T-cell (primary cell): ENCODE measurements around the gene IQGAP2. TPM values are rescaled to one million over a fixed set of nuclear protein-coding genes. Genes with fewer than 3 reads are reported as not detected.
A peak's percentile ranks its signal among the peaks of the same experiment; 100 is the strongest.

ENCODE experiments used
- ATAC-seq, 4 experiments: fragments of 200-7000 bp in 3 of 4; fragments of 150-1000 bp in 1 of 4; cut with Tn5 transposase; replicated peaks in 1 of 4; 1 replicate in 3 of 4; 2 replicates in 1 of 4; pipeline ENCODE4 v1.10.0; 2021; ENCODE audit warnings: moderate library complexity in 3 of 4, mild to moderate bottlenecking in 2 of 4, moderate number of reproducible peaks in 1 of 4
- CTCF ChIA-PET, 2 donors: fragments of 300-600 bp; sonication (Branson Sonifier 250); formaldehyde crosslinking; loops; one replicate each; lab custom pipeline; 2022; ENCODE audit warnings: antibody characterized with exemption in 2 of 2; lab: Charles Lee
- POLR2A ChIA-PET, 2 donors: fragments of 300-600 bp; sonication (Branson Sonifier 250); formaldehyde crosslinking; loops; one replicate each; lab custom pipeline; 2022; ENCODE audit warnings: antibody characterized with exemption in 2 of 2; lab: Charles Lee
- DNase-seq, 35 experiments: peaks; one replicate each; pipeline versions ENCODE4 v3.0.0 to v3.0.0-alpha.2; 2013 to 2023
- H3K27ac ChIP-seq: one replicate; pipeline ENCODE4 v1.5.1; 2013; ENCODE audit warnings: low read length
- H3K27me3 ChIP-seq, 2 experiments: replicated peaks in 1 of 2; 1 replicate in 1 of 2; 2 replicates in 1 of 2; pipeline versions ENCODE4 v1.6.1 to v1.7.0; 2013; ENCODE audit warnings: low read length in 1 of 2, mixed read lengths in 1 of 2; ENCODE audit not compliant: control insufficient read depth in 2 of 2, insufficient read depth in 2 of 2; ENCODE audit errors: extremely low read depth in 1 of 2
- H3K36me3 ChIP-seq, 2 donors: 1 replicate in 1 of 2; 2 replicates in 1 of 2; pipeline versions ENCODE4 v1.6.1 to v1.7.0; 2013; ENCODE audit warnings: low read length in 1 of 2; ENCODE audit not compliant: control insufficient read depth in 2 of 2, insufficient read depth in 1 of 2; ENCODE audit errors: extremely low read depth in 1 of 2
- H3K4me1 ChIP-seq, 2 experiments: 1 replicate in 1 of 2; 2 replicates in 1 of 2; pipeline versions ENCODE4 v1.6.1 to v1.7.0; 2013; ENCODE audit warnings: low read length in 2 of 2, mixed read lengths in 1 of 2; ENCODE audit not compliant: insufficient read depth in 2 of 2, control insufficient read depth in 1 of 2; ENCODE audit errors: extremely low read depth in 1 of 2
- H3K4me3 ChIP-seq, 2 donors: 1 replicate in 1 of 2; 2 replicates in 1 of 2; pipeline versions ENCODE4 v1.5.1 to v1.7.0; 2013; ENCODE audit warnings: mild to moderate bottlenecking in 2 of 2, low read length in 1 of 2, moderate library complexity in 1 of 2; ENCODE audit not compliant: control insufficient read depth in 1 of 2; ENCODE audit errors: extremely low read depth in 1 of 2
- H3K9me3 ChIP-seq: 2 replicates; pipeline ENCODE4 v1.7.0; 2013
- H3K27ac Mint-ChIP-seq, 2 donors: one replicate each; pipeline ENCODE4 v1.8.0; 2020 to 2021; ENCODE audit warnings: mild to moderate bottlenecking in 2 of 2, mixed read lengths in 2 of 2
- H3K27me3 Mint-ChIP-seq, 2 donors: one replicate each; pipeline ENCODE4 v1.8.0; 2021 to 2022; ENCODE audit warnings: mixed read lengths in 2 of 2
- H3K36me3 Mint-ChIP-seq: one replicate; pipeline ENCODE4 v1.8.0; 2021; ENCODE audit warnings: mixed read lengths
- H3K4me1 Mint-ChIP-seq, 3 donors: one replicate each; pipeline ENCODE4 v1.8.0; 2020 to 2022; ENCODE audit warnings: mixed read lengths in 3 of 3, mild to moderate bottlenecking in 1 of 3
- H3K4me3 Mint-ChIP-seq, 3 donors: one replicate each; pipeline ENCODE4 v1.8.0; 2020 to 2022; ENCODE audit warnings: mild to moderate bottlenecking in 3 of 3, mixed read lengths in 3 of 3, moderate library complexity in 3 of 3
- H3K9me3 Mint-ChIP-seq, 3 donors: one replicate each; pipeline ENCODE4 v1.8.0; 2020 to 2022; ENCODE audit warnings: mixed read lengths in 3 of 3
- WGBS: methylation state at CpG from one replicate; pipeline ENCODE4 v1.1.5; 2013; ENCODE audit warnings: missing lambda C conversion rate; ENCODE audit not compliant: insufficient coverage; 5-methylcytosine and 5-hydroxymethylcytosine counted together
- total RNA-seq, 35 experiments: library from RNA in 6 of 35; stranded (reverse) in 6 of 35; fragments of 120-200 nt in 1 of 35; gene quantifications; one replicate each; pipeline versions ENCODE4 v1.2.1 to v1.2.4 and lab custom pipeline; 2013 to 2026

IQGAP2 gene
- total RNA-seq, 5 donors from 2014 or later (not counting 1 experiment from before 2014, with no cell fraction given) = 66.5 to 121 (median 72.5) TPM

- no peaks in the 10 kb centered on the region for H3K9me3 Mint-ChIP-seq
- H3K4me1 Mint-ChIP-seq = peaks cover 32 to 55% (median 53%) of the 10 kb centered on the region in 3 donors
- Histone ChIP-seq H3K27me3 (no peaks in the 10 kb centered on the region), H3K4me3 (no peak overlapping the region), H3K36me3 (peaks cover 0 to 6% of the 10 kb centered on the region in 2 donors), H3K4me1 (peaks cover 0 to 9% of the 10 kb centered on the region in 2 experiments), H3K9me3 (no peaks in the 10 kb centered on the region), H3K27ac (peak overlapping the region; percentile 2)
- H3K4me3 Mint-ChIP-seq = no peak overlapping the region
- peaks cover 42% of the 10 kb centered on the region for H3K36me3 Mint-ChIP-seq
- WGBS = no CpG with 5 or more reads among the region's 4 CpGs
- POLR2A ChIA-PET = no interaction called here
- CTCF ChIA-PET = no interaction called here
- DNase-seq (no peak), ATAC-seq (peak in 2 of 4 experiments; percentile 9 to 47)
- H3K27me3 Mint-ChIP-seq = no peaks in the 10 kb centered on the region
- peak overlapping the region; percentile 60 to 68 for H3K27ac Mint-ChIP-seq
Measured at GRCh38 chr5:76556511-76557221, 153.6 kb downstream of the IQGAP2 start.

GRCh38 chr5:76560952-76561891 lies 158.1 kb downstream of the IQGAP2 start:
- Mint-ChIP-seq H3K27ac (no peak overlapping the region), H3K36me3 (peaks cover 65% of the 10 kb centered on the region), H3K4me3 (no peak overlapping the region), H3K27me3 (no peaks in the 10 kb centered on the region), H3K4me1 (peaks cover 7 to 29% (median 28%) of the 10 kb centered on the region in 3 donors), H3K9me3 (no peaks in the 10 kb centered on the region)
- H3K9me3 ChIP-seq = no peaks in the 10 kb centered on the region
- peaks cover 0 to 32% of the 10 kb centered on the region in 2 donors for H3K36me3 ChIP-seq
- no peak for DNase-seq
- ChIA-PET POLR2A (no interaction called here), CTCF (no interaction called here)
- WGBS = 100% methylated on average over 2 of the region's 5 CpGs
- H3K4me1 ChIP-seq = peaks cover 0 to under 1% of the 10 kb centered on the region in 2 experiments
- H3K27ac ChIP-seq = no peak overlapping the region
- H3K4me3 ChIP-seq = no peak overlapping the region
- no peaks in the 10 kb centered on the region for H3K27me3 ChIP-seq
- ATAC-seq = no peak

GRCh38 chr5:76561959-76562358 lies 158.9 kb downstream of the IQGAP2 start:
- H3K36me3 ChIP-seq = peaks cover 0 to 38% of the 10 kb centered on the region in 2 donors
- CTCF ChIA-PET = no interaction called here
- H3K4me3 ChIP-seq = no peak overlapping the region
- POLR2A ChIA-PET = no interaction called here
- no peak overlapping the region for H3K27ac Mint-ChIP-seq
- peaks cover 13 to 27% (median 27%) of the 10 kb centered on the region in 3 donors for H3K4me1 Mint-ChIP-seq
- no peaks in the 10 kb centered on the region for H3K9me3 ChIP-seq
- WGBS = 97% methylated on average over 3 of the region's 6 CpGs
- H3K27me3 ChIP-seq = no peaks in the 10 kb centered on the region
- H3K27ac ChIP-seq = no peak overlapping the region
- H3K36me3 Mint-ChIP-seq = peaks cover 64% of the 10 kb centered on the region
- H3K4me3 Mint-ChIP-seq = no peak overlapping the region
- no peak for DNase-seq
- ATAC-seq = no peak
- H3K4me1 ChIP-seq = no peaks in the 10 kb centered on the region
- no peaks in the 10 kb centered on the region for H3K9me3 Mint-ChIP-seq
- no peaks in the 10 kb centered on the region for H3K27me3 Mint-ChIP-seq

GRCh38 chr5:76565009-76565408 lies 161.9 kb downstream of the IQGAP2 start:
- Mint-ChIP-seq H3K27me3 (no peaks in the 10 kb centered on the region), H3K4me3 (no peak overlapping the region), H3K27ac (no peak overlapping the region), H3K4me1 (peaks cover 17 to 33% (median 32%) of the 10 kb centered on the region in 3 donors), H3K36me3 (peaks cover 56% of the 10 kb centered on the region), H3K9me3 (no peaks in the 10 kb centered on the region)
- CTCF ChIA-PET = interaction anchor here (1.0 to 1.2 kb wide), 2 partner anchors 18 kb away, joined by 3 to 5 read pairs; no protein-coding TSS in a partner anchor
- H3K9me3 ChIP-seq = no peaks in the 10 kb centered on the region
- DNase-seq = no peak
- H3K4me1 ChIP-seq = no peaks in the 10 kb centered on the region
- POLR2A ChIA-PET = no interaction called here
- no peak overlapping the region for H3K27ac ChIP-seq
- no peak overlapping the region for H3K4me3 ChIP-seq
- no peak for ATAC-seq
- H3K36me3 ChIP-seq = peaks cover 0 to 32% of the 10 kb centered on the region in 2 donors
- WGBS = 100% methylated on average over 4 of the region's 7 CpGs
- H3K27me3 ChIP-seq = no peaks in the 10 kb centered on the region

GRCh38 chr5:76570153-76570552 lies 167.1 kb downstream of the IQGAP2 start:
- no peak overlapping the region for H3K4me3 Mint-ChIP-seq
- CTCF ChIA-PET = interaction anchor here in 1 of 2 donors (1.4 kb wide), 1 partner anchor 23 kb away, joined by 3 read pairs; no protein-coding TSS in a partner anchor
- Histone ChIP-seq H3K36me3 (peaks cover 0 to 23% of the 10 kb centered on the region in 2 donors), H3K27ac (no peak overlapping the region), H3K4me1 (no peaks in the 10 kb centered on the region), H3K27me3 (no peaks in the 10 kb centered on the region), H3K9me3 (no peaks in the 10 kb centered on the region), H3K4me3 (no peak overlapping the region)
- POLR2A ChIA-PET = interaction anchor here (0.7 to 0.8 kb wide), 2 partner anchors 37 to 235 kb away, joined by 3 to 4 read pairs; no protein-coding TSS in a partner anchor
- DNase-seq = no peak
- peaks cover 34% of the 10 kb centered on the region for H3K36me3 Mint-ChIP-seq
- H3K9me3 Mint-ChIP-seq = no peaks in the 10 kb centered on the region
- no peak for ATAC-seq
- WGBS = 100% methylated on average over 1 of the region's 4 CpGs
- no peak overlapping the region for H3K27ac Mint-ChIP-seq
- peaks cover 21 to 33% (median 27%) of the 10 kb centered on the region in 3 donors for H3K4me1 Mint-ChIP-seq
- no peaks in the 10 kb centered on the region for H3K27me3 Mint-ChIP-seq

- H3K4me1 Mint-ChIP-seq = peaks cover 10 to 30% (median 20%) of the 10 kb centered on the region in 3 donors
- no peak overlapping the region for H3K4me3 Mint-ChIP-seq
- ChIA-PET POLR2A (no interaction called here), CTCF (interaction anchor here (0.5 to 1.7 kb wide), 5 partner anchors 24 to 396 kb away, joined by 3 to 7 read pairs (median 4); no protein-coding TSS in a partner anchor)
- ATAC-seq = no peak
- no peak for DNase-seq
- H3K4me3 ChIP-seq = no peak overlapping the region
- H3K27ac ChIP-seq = no peak overlapping the region
- no peaks in the 10 kb centered on the region for H3K4me1 ChIP-seq
- no peaks in the 10 kb centered on the region for H3K27me3 Mint-ChIP-seq
- H3K36me3 ChIP-seq = peaks cover 0 to 21% of the 10 kb centered on the region in 2 donors
- no peaks in the 10 kb centered on the region for H3K9me3 ChIP-seq
- H3K9me3 Mint-ChIP-seq = no peaks in the 10 kb centered on the region
- H3K27me3 ChIP-seq = no peaks in the 10 kb centered on the region
- peak overlapping the region in 1 of 2 donors; percentile 4 for H3K27ac Mint-ChIP-seq
- peaks cover 26% of the 10 kb centered on the region for H3K36me3 Mint-ChIP-seq
Measured at GRCh38 chr5:76571559-76571958, 168.5 kb downstream of the IQGAP2 start.
